Activated naive CD8-positive, alpha-beta T cell treated with anti-CD3 and anti-CD28 coated beads, Interleukin-2, amount 50 U/mL, for 16 hours (primary cell): ENCODE measurements around the gene STARD10.

Source experiments
- DNase-seq: peaks from one replicate; pipeline ENCODE4 v3.0.0-alpha.2; 2020; ENCODE audit warnings: low read depth, low spot score

Gene STARD10

DNA sequence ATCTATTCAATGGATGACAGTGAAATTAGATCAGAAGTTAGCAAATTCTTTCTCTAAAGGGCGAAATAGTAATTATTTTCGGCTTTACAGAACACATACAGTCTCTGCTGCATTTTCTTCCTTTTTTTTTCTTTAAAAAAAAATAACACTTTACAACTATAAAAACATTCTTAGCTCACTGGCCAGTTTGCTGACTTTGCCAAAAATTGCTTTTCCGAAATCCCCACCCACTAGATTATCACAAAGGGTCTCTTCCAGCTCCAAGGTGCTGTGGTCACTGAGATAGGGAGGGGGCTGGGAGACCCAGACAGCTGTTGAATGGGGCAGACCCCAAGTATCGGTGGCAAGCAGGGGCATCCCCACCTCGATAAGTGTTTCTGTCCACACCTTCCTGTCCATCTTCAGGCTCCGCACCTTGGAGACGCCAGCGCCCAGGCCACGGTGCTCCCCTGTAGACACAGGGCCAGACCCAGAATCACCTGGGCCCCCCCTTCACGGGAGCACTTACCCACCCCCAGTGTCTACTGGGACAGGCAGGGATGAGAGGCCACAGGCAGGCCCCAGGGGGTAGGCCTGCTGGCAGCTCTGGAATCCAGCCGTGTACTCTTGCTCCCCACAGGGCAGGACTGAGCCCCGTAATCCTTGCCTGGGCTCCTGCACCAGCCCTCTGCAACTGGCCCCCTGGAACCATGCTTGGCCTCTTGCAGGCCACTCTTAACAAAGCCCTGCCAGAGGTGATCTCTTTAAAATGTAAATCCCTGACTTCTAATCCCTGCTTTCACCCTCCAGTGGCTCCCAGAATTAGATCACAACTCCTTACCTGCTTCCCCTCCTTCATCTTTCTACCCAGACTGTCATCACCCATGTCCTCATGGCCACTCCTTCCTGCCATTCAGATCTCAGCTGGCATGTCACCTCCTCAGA lies 88.1 kb downstream of the STARD10 start:
- DNase-seq, result no peak

DNA sequence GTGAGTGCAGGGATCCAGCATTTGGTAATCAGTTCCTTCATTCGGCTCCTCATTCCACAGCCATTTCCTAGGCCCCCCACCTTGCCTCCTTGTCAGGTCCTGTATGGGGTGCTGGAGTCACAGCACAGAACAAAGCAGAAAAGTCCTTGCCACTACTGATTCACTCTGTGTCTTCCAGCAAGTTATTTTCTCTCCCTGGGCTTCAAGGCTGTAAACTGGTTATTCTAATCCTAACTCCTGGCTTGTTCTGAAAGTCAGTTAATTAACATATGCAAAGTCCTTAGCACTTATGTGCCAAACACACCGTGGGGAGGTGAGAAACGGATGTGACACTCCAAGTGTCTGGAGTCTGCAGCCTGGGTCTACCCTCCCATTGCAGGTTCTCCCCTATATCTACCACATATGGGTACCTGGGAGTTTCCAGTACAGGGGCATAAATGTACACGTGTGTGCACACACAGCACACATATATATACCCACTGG lies 89.0 kb downstream of the STARD10 start:
- DNase-seq, result no peak
